HEK293T (cell line): ENCODE measurements around the gene FBP1.

ENCODE experiments used
- ARNT ChIP-seq: fragments of 450-650 bp; IDR thresholded peaks from 2 replicates; pipeline ENCODE4 v1.6.1; 2017; ENCODE audit warnings: mild to moderate bottlenecking
- FOXA1 ChIP-seq: fragments of 450-650 bp; IDR thresholded peaks from 2 replicates; pipeline ENCODE4 v1.6.1; 2016; ENCODE audit warnings: mild to moderate bottlenecking
- FOXM1 ChIP-seq: fragments of 450-650 bp; IDR thresholded peaks from 2 replicates; pipeline ENCODE4 v1.6.1; 2017; ENCODE audit warnings: mild to moderate bottlenecking, borderline replicate concordance
- L3MBTL2 ChIP-seq: fragments of 450-650 bp; conservative IDR thresholded peaks from 2 replicates; pipeline ENCODE4 v1.6.1; 2016; ENCODE audit warnings: mild to moderate bottlenecking
- SP1 ChIP-seq: fragments of 450-650 bp; IDR thresholded peaks from 2 replicates; pipeline ENCODE4 v1.6.1; 2017
- TARDBP ChIP-seq: fragments of 450-650 bp; IDR thresholded peaks from 2 replicates; pipeline ENCODE4 v1.6.1; 2016
- ZNF384 ChIP-seq: fragments of 450-650 bp; IDR thresholded peaks from 2 replicates; pipeline ENCODE4 v1.6.1; 2016

GRCh38 chr9:94687451-94687850 lies 48.1 kb upstream of the FBP1 start:
- TF ChIP-seq FOXA1 = no peak
- no peak for TF ChIP-seq TARDBP
- no peak for TF ChIP-seq L3MBTL2
- no peak for TF ChIP-seq ZNF384
- TF ChIP-seq FOXM1 = no peak
- no peak for TF ChIP-seq SP1
- TF ChIP-seq ARNT = no peak
